HEK293 (cell line): ENCODE measurements around the gene MCTP1.

Experiments used
- CTCF ChIA-PET: fragments of 350-600 bp; formaldehyde crosslinking; extraction: SDS; loops from one replicate; lab custom pipeline; 2021; ENCODE audit warnings: antibody characterized with exemption; lab: Yijun Ruan, JAX
- POLR2A ChIA-PET: fragments of 300-600 bp; formaldehyde crosslinking; extraction: SDS; loops from one replicate; lab custom pipeline; 2020; ENCODE audit warnings: antibody characterized with exemption, inconsistent platforms; lab: Yijun Ruan, JAX
- H3K27ac ChIP-seq: fragments of 200-500 bp; sonication (Bioruptor generic); 2 replicates; pipeline ENCODE4 v1.5.1; 2014; ENCODE audit warnings: low read depth, low read length, control low read depth, inconsistent platforms; ENCODE audit errors: extremely low read depth
- H3K36me3 ChIP-seq, 2 experiments: fragments of 200-500 bp in 1 of 2; sonication (Bioruptor generic) in 1 of 2; 1 replicate in 1 of 2; 2 replicates in 1 of 2; pipeline ENCODE4 v1.5.1; 2014 to 2017; ENCODE audit warnings: inconsistent platforms in 2 of 2, low read length in 2 of 2; ENCODE audit not compliant: control insufficient read depth in 2 of 2, insufficient read depth in 1 of 2
- H3K4me1 ChIP-seq: fragments of 200-500 bp; sonication (Bioruptor generic); 2 replicates; pipeline ENCODE4 v1.5.1; 2014; ENCODE audit warnings: mild to moderate bottlenecking, low read length, inconsistent platforms; ENCODE audit not compliant: control insufficient read depth, insufficient read depth
- H3K4me3 ChIP-seq: 2 replicates; pipeline ENCODE4 v1.5.1; 2011; ENCODE audit warnings: low read depth, mild to moderate bottlenecking, control low read depth, low read length, moderate library complexity
- H3K9me3 ChIP-seq: fragments of 200-500 bp; sonication (Bioruptor generic); 2 replicates; pipeline ENCODE4 v1.5.1; 2014; ENCODE audit warnings: low read depth, low read length, inconsistent platforms; ENCODE audit not compliant: control insufficient read depth, insufficient read depth
- GFI1B ChIP-seq: fragments of 450-650 bp; formaldehyde crosslinking; IDR thresholded peaks from 2 replicates; pipeline ENCODE4 v1.5.1; 2016; ENCODE audit warnings: missing biosample characterization, missing genetic modification characterization
- HOXC10 ChIP-seq: sonication (generic); formaldehyde crosslinking; IDR thresholded peaks from 2 replicates; pipeline ENCODE4 v1.8.1; 2023; ENCODE audit warnings: mild to moderate bottlenecking, missing genetic modification reagents
- KLF17 ChIP-seq: fragments of 450-650 bp; formaldehyde crosslinking; IDR thresholded peaks from 2 replicates; pipeline ENCODE4 v1.5.1; 2016; ENCODE audit warnings: missing biosample characterization, missing genetic modification characterization
- KLF8 ChIP-seq: fragments of 450-650 bp; formaldehyde crosslinking; IDR thresholded peaks from 2 replicates; pipeline ENCODE4 v1.5.1; 2016; ENCODE audit warnings: missing biosample characterization, missing genetic modification characterization
- RBAK ChIP-seq: fragments of 450-650 bp; formaldehyde crosslinking; IDR thresholded peaks from 2 replicates; pipeline ENCODE4 v1.5.1; 2016; ENCODE audit warnings: missing biosample characterization, missing genetic modification characterization
- REPIN1 ChIP-seq: fragments of 450-650 bp; formaldehyde crosslinking; IDR thresholded peaks from 2 replicates; pipeline ENCODE4 v1.5.1; 2017; ENCODE audit warnings: missing biosample characterization, missing genetic modification characterization, low read depth
- ZBTB8A ChIP-seq: fragments of 450-650 bp; formaldehyde crosslinking; IDR thresholded peaks from 2 replicates; pipeline ENCODE4 v1.5.1; 2016; ENCODE audit warnings: missing biosample characterization, missing genetic modification characterization
- ZFP3 ChIP-seq: fragments of 450-650 bp; formaldehyde crosslinking; IDR thresholded peaks from 2 replicates; pipeline ENCODE4 v1.5.1; 2016; ENCODE audit warnings: low read depth, missing biosample characterization, missing genetic modification characterization
- ZFP41 ChIP-seq: fragments of 450-650 bp; formaldehyde crosslinking; IDR thresholded peaks from 2 replicates; pipeline ENCODE4 v1.5.1; 2016; ENCODE audit warnings: missing biosample characterization, missing genetic modification characterization, borderline replicate concordance
- ZNF133 ChIP-seq: fragments of 450-650 bp; formaldehyde crosslinking; IDR thresholded peaks from 2 replicates; pipeline ENCODE4 v1.5.1; 2016; ENCODE audit warnings: missing biosample characterization, missing genetic modification characterization
- ZNF140 ChIP-seq: fragments of 450-650 bp; formaldehyde crosslinking; IDR thresholded peaks from 2 replicates; pipeline ENCODE4 v1.5.1; 2016; ENCODE audit warnings: missing biosample characterization, missing genetic modification characterization
- ZNF239 ChIP-seq: fragments of 450-650 bp; formaldehyde crosslinking; IDR thresholded peaks from 2 replicates; pipeline ENCODE4 v1.5.1; 2016; ENCODE audit warnings: missing biosample characterization, missing genetic modification characterization
- ZNF266 ChIP-seq: fragments of 450-650 bp; formaldehyde crosslinking; IDR thresholded peaks from 2 replicates; pipeline ENCODE4 v1.5.1; 2016; ENCODE audit warnings: missing biosample characterization, missing genetic modification characterization, low read depth
- ZNF324 ChIP-seq: fragments of 450-650 bp; formaldehyde crosslinking; IDR thresholded peaks from 2 replicates; pipeline ENCODE4 v1.5.1; 2016; ENCODE audit warnings: missing biosample characterization, missing genetic modification characterization
- ZNF501 ChIP-seq: fragments of 450-650 bp; formaldehyde crosslinking; IDR thresholded peaks from 2 replicates; pipeline ENCODE4 v1.5.1; 2016; ENCODE audit warnings: missing biosample characterization, missing genetic modification characterization
- ZNF510 ChIP-seq: fragments of 450-650 bp; formaldehyde crosslinking; IDR thresholded peaks from 2 replicates; pipeline ENCODE4 v1.5.1; 2018; ENCODE audit warnings: mild to moderate bottlenecking, missing genetic modification characterization, missing biosample characterization; ENCODE audit not compliant: insufficient replicate concordance
- ZNF529 ChIP-seq: fragments of 450-650 bp; formaldehyde crosslinking; IDR thresholded peaks from 2 replicates; pipeline ENCODE4 v1.5.1; 2017; ENCODE audit warnings: missing genetic modification characterization, missing biosample characterization; ENCODE audit not compliant: insufficient replicate concordance
- ZNF558 ChIP-seq: fragments of 450-650 bp; formaldehyde crosslinking; IDR thresholded peaks from 2 replicates; pipeline ENCODE4 v1.5.1; 2016; ENCODE audit warnings: missing biosample characterization, missing genetic modification characterization
- ZNF571 ChIP-seq: fragments of 450-650 bp; formaldehyde crosslinking; IDR thresholded peaks from 2 replicates; pipeline ENCODE4 v1.5.0; 2017; ENCODE audit warnings: missing biosample characterization, missing genetic modification characterization
- ZNF596 ChIP-seq: fragments of 450-650 bp; IDR thresholded peaks from 2 replicates; pipeline ENCODE4 v1.5.0; 2018; ENCODE audit warnings: missing biosample characterization, mild to moderate bottlenecking, missing genetic modification characterization, moderate library complexity
- ZNF600 ChIP-seq: fragments of 450-650 bp; formaldehyde crosslinking; IDR thresholded peaks from 2 replicates; pipeline ENCODE4 v1.5.1; 2016; ENCODE audit warnings: missing biosample characterization, missing genetic modification characterization
- ZNF623 ChIP-seq: fragments of 450-650 bp; formaldehyde crosslinking; IDR thresholded peaks from 2 replicates; pipeline ENCODE4 v1.5.1; 2016; ENCODE audit warnings: missing biosample characterization, missing genetic modification characterization
- ZNF658 ChIP-seq: fragments of 450-650 bp; formaldehyde crosslinking; IDR thresholded peaks from 2 replicates; pipeline ENCODE4; 2016; ENCODE audit warnings: missing biosample characterization, missing genetic modification characterization
- ZNF777 ChIP-seq: fragments of 450-650 bp; formaldehyde crosslinking; IDR thresholded peaks from 2 replicates; pipeline ENCODE4 v1.5.1; 2017; ENCODE audit warnings: missing biosample characterization, missing genetic modification characterization, borderline replicate concordance
- ZSCAN30 ChIP-seq: fragments of 450-650 bp; IDR thresholded peaks from 2 replicates; pipeline ENCODE4 v1.5.1; 2018; ENCODE audit warnings: missing biosample characterization, mild to moderate bottlenecking, missing genetic modification characterization, moderate library complexity
- TF ChIP-seq, protein P1 (sequence below): fragments of 450-650 bp; formaldehyde crosslinking; IDR thresholded peaks from 2 replicates; pipeline ENCODE4 v1.5.1; 2016; ENCODE audit warnings: missing biosample characterization, missing genetic modification characterization
- TF ChIP-seq, protein P2 (sequence below): fragments of 450-650 bp; formaldehyde crosslinking; IDR thresholded peaks from 2 replicates; pipeline ENCODE4 v1.5.1; 2016; ENCODE audit warnings: missing biosample characterization, missing genetic modification characterization
- TF ChIP-seq, protein P3 (sequence below): fragments of 450-650 bp; IDR thresholded peaks from 2 replicates; pipeline ENCODE4 v1.5.1; 2018; ENCODE audit warnings: missing biosample characterization, missing genetic modification characterization

MCTP1 gene

GRCh38 chr5:94928891-94929290 lies 356.0 kb downstream of the MCTP1 start:
- Histone ChIP-seq H3K36me3 (no peaks in the 10 kb centered on the region), H3K4me1 (no peaks in the 10 kb centered on the region)
- CTCF ChIA-PET, result no interaction called here
- no peak for TF ChIP-seq ZNF596 (tag by site-specific recombination)
- no peak for TF ChIP-seq ZNF324 (tag by site-specific recombination)
- TF ChIP-seq, all 188 proteins: peak for 0
- no peak overlapping the region for H3K27ac ChIP-seq
- no peaks in the 10 kb centered on the region for H3K9me3 ChIP-seq
- POLR2A ChIA-PET, result no interaction called here
- no peak overlapping the region for H3K4me3 ChIP-seq

DNA sequence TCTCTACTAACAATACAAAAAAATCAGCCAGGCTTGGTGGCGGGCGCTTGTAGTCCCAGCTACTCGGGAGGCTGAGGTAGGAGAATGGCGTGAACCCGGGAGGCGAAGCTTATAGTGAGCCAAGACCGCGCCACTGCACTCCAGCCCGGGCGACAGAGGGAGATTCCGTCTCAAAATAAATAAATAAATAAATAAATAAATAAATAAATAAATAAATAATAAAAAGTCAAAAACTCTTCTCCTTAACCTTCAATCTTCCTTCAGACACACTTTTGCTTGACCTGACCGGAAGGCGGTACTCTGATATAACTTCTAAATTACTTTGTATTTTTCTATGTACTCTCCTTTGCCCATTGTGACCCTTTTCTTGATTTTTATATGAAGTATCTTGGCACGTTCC lies 364.3 kb downstream of the MCTP1 start:
- Histone ChIP-seq H3K27ac (no peak overlapping the region), H3K4me1 (no peaks in the 10 kb centered on the region), H3K36me3 (no peaks in the 10 kb centered on the region), H3K4me3 (no peak overlapping the region), H3K9me3 (no peaks in the 10 kb centered on the region)
- ChIA-PET POLR2A (no interaction called here), CTCF (no interaction called here)
- TF ChIP-seq ZNF529 (tag by site-specific recombination), result peak; percentile 10
- peak; percentile 59 for TF ChIP-seq ZNF510
- TF ChIP-seq RBAK (tag by site-specific recombination), result no peak
- TF ChIP-seq KLF8, result no peak
- no peak for TF ChIP-seq REPIN1 (tag by site-specific recombination)
- TF ChIP-seq, protein P1, sequence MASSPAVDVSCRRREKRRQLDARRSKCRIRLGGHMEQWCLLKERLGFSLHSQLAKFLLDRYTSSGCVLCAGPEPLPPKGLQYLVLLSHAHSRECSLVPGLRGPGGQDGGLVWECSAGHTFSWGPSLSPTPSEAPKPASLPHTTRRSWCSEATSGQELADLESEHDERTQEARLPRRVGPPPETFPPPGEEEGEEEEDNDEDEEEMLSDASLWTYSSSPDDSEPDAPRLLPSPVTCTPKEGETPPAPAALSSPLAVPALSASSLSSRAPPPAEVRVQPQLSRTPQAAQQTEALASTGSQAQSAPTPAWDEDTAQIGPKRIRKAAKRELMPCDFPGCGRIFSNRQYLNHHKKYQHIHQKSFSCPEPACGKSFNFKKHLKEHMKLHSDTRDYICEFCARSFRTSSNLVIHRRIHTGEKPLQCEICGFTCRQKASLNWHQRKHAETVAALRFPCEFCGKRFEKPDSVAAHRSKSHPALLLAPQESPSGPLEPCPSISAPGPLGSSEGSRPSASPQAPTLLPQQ, result no peak
- no peak for TF ChIP-seq ZNF571 (tag by site-specific recombination)
- TF ChIP-seq, protein P2, sequence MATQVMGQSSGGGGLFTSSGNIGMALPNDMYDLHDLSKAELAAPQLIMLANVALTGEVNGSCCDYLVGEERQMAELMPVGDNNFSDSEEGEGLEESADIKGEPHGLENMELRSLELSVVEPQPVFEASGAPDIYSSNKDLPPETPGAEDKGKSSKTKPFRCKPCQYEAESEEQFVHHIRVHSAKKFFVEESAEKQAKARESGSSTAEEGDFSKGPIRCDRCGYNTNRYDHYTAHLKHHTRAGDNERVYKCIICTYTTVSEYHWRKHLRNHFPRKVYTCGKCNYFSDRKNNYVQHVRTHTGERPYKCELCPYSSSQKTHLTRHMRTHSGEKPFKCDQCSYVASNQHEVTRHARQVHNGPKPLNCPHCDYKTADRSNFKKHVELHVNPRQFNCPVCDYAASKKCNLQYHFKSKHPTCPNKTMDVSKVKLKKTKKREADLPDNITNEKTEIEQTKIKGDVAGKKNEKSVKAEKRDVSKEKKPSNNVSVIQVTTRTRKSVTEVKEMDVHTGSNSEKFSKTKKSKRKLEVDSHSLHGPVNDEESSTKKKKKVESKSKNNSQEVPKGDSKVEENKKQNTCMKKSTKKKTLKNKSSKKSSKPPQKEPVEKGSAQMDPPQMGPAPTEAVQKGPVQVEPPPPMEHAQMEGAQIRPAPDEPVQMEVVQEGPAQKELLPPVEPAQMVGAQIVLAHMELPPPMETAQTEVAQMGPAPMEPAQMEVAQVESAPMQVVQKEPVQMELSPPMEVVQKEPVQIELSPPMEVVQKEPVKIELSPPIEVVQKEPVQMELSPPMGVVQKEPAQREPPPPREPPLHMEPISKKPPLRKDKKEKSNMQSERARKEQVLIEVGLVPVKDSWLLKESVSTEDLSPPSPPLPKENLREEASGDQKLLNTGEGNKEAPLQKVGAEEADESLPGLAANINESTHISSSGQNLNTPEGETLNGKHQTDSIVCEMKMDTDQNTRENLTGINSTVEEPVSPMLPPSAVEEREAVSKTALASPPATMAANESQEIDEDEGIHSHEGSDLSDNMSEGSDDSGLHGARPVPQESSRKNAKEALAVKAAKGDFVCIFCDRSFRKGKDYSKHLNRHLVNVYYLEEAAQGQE (tag by site-specific recombination), result 0 out of 2 replicates have a peak, but pooled peaks have one; percentile 28
- no peak for TF ChIP-seq HOXC10
- 0 out of 2 replicates have a peak, but pooled peaks have one; percentile 33 for TF ChIP-seq ZNF501
- TF ChIP-seq ZNF623, result peak; percentile 61
- no peak for TF ChIP-seq KLF17
- peak; percentile 48 for TF ChIP-seq ZNF140 (tag by site-specific recombination)
- TF ChIP-seq, protein P3, sequence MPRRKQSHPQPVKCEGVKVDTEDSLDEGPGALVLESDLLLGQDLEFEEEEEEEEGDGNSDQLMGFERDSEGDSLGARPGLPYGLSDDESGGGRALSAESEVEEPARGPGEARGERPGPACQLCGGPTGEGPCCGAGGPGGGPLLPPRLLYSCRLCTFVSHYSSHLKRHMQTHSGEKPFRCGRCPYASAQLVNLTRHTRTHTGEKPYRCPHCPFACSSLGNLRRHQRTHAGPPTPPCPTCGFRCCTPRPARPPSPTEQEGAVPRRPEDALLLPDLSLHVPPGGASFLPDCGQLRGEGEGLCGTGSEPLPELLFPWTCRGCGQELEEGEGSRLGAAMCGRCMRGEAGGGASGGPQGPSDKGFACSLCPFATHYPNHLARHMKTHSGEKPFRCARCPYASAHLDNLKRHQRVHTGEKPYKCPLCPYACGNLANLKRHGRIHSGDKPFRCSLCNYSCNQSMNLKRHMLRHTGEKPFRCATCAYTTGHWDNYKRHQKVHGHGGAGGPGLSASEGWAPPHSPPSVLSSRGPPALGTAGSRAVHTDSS (tag by site-specific recombination), result no peak
- no peak for TF ChIP-seq ZFP3 (tag by site-specific recombination)
- no peak for TF ChIP-seq ZNF133
- no peak for TF ChIP-seq ZSCAN30
- TF ChIP-seq ZNF658, result no peak
- TF ChIP-seq ZNF600, result no peak
- no peak for TF ChIP-seq ZNF239
- TF ChIP-seq ZNF266 (tag by site-specific recombination), result 0 out of 2 replicates have a peak, but pooled peaks have one; percentile 22
- TF ChIP-seq ZNF777, result no peak
- TF ChIP-seq ZBTB8A (tag by site-specific recombination), result peak; percentile 65
- TF ChIP-seq ZFP41 (tag by site-specific recombination), result no peak
- TF ChIP-seq ZNF558 (tag by site-specific recombination), result peak; percentile 52; the same call in 1 of the 2 replicates
- no peak for TF ChIP-seq GFI1B (tag by site-specific recombination)
